Liver (tissue), 9 donors: ENCODE measurements around the gene SLC26A4. TPM values are rescaled to one million over a fixed set of nuclear protein-coding genes. Genes with fewer than 3 reads are reported as not detected.

Experiments used
- DNase-seq: peaks from one replicate; pipeline ENCODE4 v3.0.0-alpha.2; 2017; ENCODE audit warnings: low spot score
- H3K27ac ChIP-seq, 2 donors: one replicate each; pipeline ENCODE4 v1.7.0; 2013; ENCODE audit warnings: inconsistent platforms in 2 of 2, low read length in 2 of 2, control low read depth in 1 of 2, low read depth in 1 of 2, mild to moderate bottlenecking in 1 of 2
- H3K27me3 ChIP-seq, 4 donors: one replicate each; pipeline versions ENCODE4 v1.6.1 to v1.7.0; 2013; ENCODE audit warnings: low read length in 3 of 4, inconsistent platforms in 1 of 4, mild to moderate bottlenecking in 1 of 4, moderate library complexity in 1 of 4; ENCODE audit not compliant: control insufficient read depth in 4 of 4, insufficient read depth in 4 of 4
- H3K36me3 ChIP-seq, 4 donors: one replicate each; pipeline versions ENCODE4 v1.6.1 to v1.7.0; 2013; ENCODE audit warnings: low read length in 3 of 4, mild to moderate bottlenecking in 3 of 4, low read depth in 1 of 4, moderate library complexity in 1 of 4; ENCODE audit not compliant: control insufficient read depth in 4 of 4, insufficient read depth in 3 of 4
- H3K4me1 ChIP-seq, 4 donors: one replicate each; pipeline versions ENCODE4 v1.6.1 to v1.7.0; 2013; ENCODE audit warnings: low read length in 3 of 4, mild to moderate bottlenecking in 3 of 4, moderate library complexity in 1 of 4; ENCODE audit not compliant: control insufficient read depth in 4 of 4, insufficient read depth in 4 of 4
- H3K4me3 ChIP-seq, 3 donors: one replicate each; pipeline versions ENCODE4 v1.6.1 to v1.7.0; 2013; ENCODE audit warnings: low read length in 3 of 3, control low read depth in 1 of 3, low read depth in 1 of 3, mild to moderate bottlenecking in 1 of 3
- H3K9ac ChIP-seq, 2 donors: one replicate each; pipeline ENCODE4 v1.7.0; 2013; ENCODE audit warnings: low read length in 2 of 2, mild to moderate bottlenecking in 2 of 2, moderate library complexity in 2 of 2, control low read depth in 1 of 2, low read depth in 1 of 2
- H3K9me3 ChIP-seq, 4 donors: one replicate each; pipeline versions ENCODE4 v1.6.1 to v1.7.0; 2013; ENCODE audit warnings: low read length in 3 of 4; ENCODE audit not compliant: control insufficient read depth in 4 of 4
- ATF3 ChIP-seq: IDR thresholded peaks from 2 replicates; pipeline ENCODE4 v1.6.1; 2016; ENCODE audit warnings: antibody characterized with exemption
- CTCF ChIP-seq: fragments of 150-350 bp; IDR thresholded peaks from 2 replicates; pipeline ENCODE4 v1.5.1; 2017; ENCODE audit warnings: improper control_type of control experiment, low read depth, low read length; ENCODE audit not compliant: missing input control
- EGR1 ChIP-seq, 2 donors: IDR thresholded peaks; 2 replicates each; pipeline ENCODE4 v1.6.1; 2016 to 2018; ENCODE audit warnings: antibody characterized with exemption in 2 of 2, low read depth in 2 of 2
- FOXA1 ChIP-seq: IDR thresholded peaks from 2 replicates; pipeline ENCODE4 v1.6.1; 2016; ENCODE audit warnings: antibody characterized with exemption
- FOXA2 ChIP-seq: IDR thresholded peaks from 2 replicates; pipeline ENCODE4 v1.6.1; 2016; ENCODE audit warnings: antibody characterized with exemption
- GABPA ChIP-seq, 2 donors: IDR thresholded peaks in 1 of 2; conservative IDR thresholded peaks in 1 of 2; 2 replicates each; pipeline ENCODE4 v1.6.1; 2016; ENCODE audit warnings: antibody characterized with exemption in 2 of 2, mild to moderate bottlenecking in 1 of 2, moderate library complexity in 1 of 2
- HNF4A ChIP-seq, 2 donors: conservative IDR thresholded peaks; 2 replicates each; pipeline ENCODE4 v1.6.1; 2016; ENCODE audit warnings: antibody characterized with exemption in 2 of 2, mild to moderate bottlenecking in 2 of 2
- HNF4G ChIP-seq: IDR thresholded peaks from 2 replicates; pipeline ENCODE4 v1.6.1; 2016; ENCODE audit warnings: antibody characterized with exemption
- JUND ChIP-seq, 2 donors: IDR thresholded peaks; 2 replicates each; pipeline ENCODE4 v1.6.1; 2016; ENCODE audit warnings: antibody characterized with exemption in 2 of 2
- NR2F2 ChIP-seq: IDR thresholded peaks from 2 replicates; pipeline ENCODE4 v1.6.1; 2016; ENCODE audit warnings: antibody characterized with exemption
- RAD21 ChIP-seq, 2 donors: IDR thresholded peaks; 2 replicates each; pipeline ENCODE4 v1.6.1; 2016; ENCODE audit warnings: antibody characterized with exemption in 2 of 2, mild to moderate bottlenecking in 2 of 2
- REST ChIP-seq: IDR thresholded peaks from 2 replicates; pipeline ENCODE4 v1.6.1; 2016; ENCODE audit warnings: antibody characterized with exemption, mild to moderate bottlenecking
- RXRA ChIP-seq, 2 donors: IDR thresholded peaks; 2 replicates each; pipeline ENCODE4 v1.6.1; 2017 to 2018; ENCODE audit warnings: antibody characterized with exemption in 2 of 2, mild to moderate bottlenecking in 1 of 2
- SP1 ChIP-seq: IDR thresholded peaks from 2 replicates; pipeline ENCODE4 v1.6.1; 2018; ENCODE audit warnings: antibody characterized with exemption, mild to moderate bottlenecking
- TAF1 ChIP-seq: conservative IDR thresholded peaks from 2 replicates; pipeline ENCODE4 v1.6.1; 2016; ENCODE audit warnings: antibody characterized with exemption, mild to moderate bottlenecking
- YY1 ChIP-seq: IDR thresholded peaks from 2 replicates; pipeline ENCODE4 v1.6.1; 2016; ENCODE audit warnings: antibody characterized with exemption, mild to moderate bottlenecking
- WGBS: extraction: QIAGEN DNeasy Blood & Tissue Kit; methylation state at CpG from one replicate; pipeline ENCODE4 v1.1.7; 2013; 5-methylcytosine and 5-hydroxymethylcytosine counted together
- polyA plus RNA-seq, 2 donors: library from polyadenylated mRNA; stranded (reverse) in 1 of 2; unstranded in 1 of 2; fragments of 200-250 nt in 1 of 2; fragments of >200 nt in 1 of 2; fragmentation: Nextera tagmentation in 1 of 2; extraction: Ambion mirVana in 1 of 2; gene quantifications; one replicate each; pipeline versions ENCODE4 v1.2.1 to v1.2.3, GENCODE V29; 2013 to 2015
- total RNA-seq, 2 donors: library from RNA; depleted of rRNA; stranded (reverse); fragments of >200 nt; gene quantifications; one replicate each; pipeline ENCODE4 v1.2.3, GENCODE V29; 2014
- TF ChIP-seq, protein P1 (sequence below): IDR thresholded peaks from 2 replicates; pipeline ENCODE4 v1.6.1; 2016; ENCODE audit warnings: antibody characterized with exemption
- TF ChIP-seq, protein P2 (sequence below): IDR thresholded peaks from 2 replicates; pipeline ENCODE4 v1.6.1; 2016; ENCODE audit warnings: antibody characterized with exemption
- donor health status: healthy.
- donor health status: healthy.
- donor health status: healthy.
- donor health status: healthy.
- donor health status: healthy.

SLC26A4 gene
- total and polyA plus RNA-seq, 4 donors = 0.08 to 0.25 (median 0.19) TPM; not detected in 1

DNA sequence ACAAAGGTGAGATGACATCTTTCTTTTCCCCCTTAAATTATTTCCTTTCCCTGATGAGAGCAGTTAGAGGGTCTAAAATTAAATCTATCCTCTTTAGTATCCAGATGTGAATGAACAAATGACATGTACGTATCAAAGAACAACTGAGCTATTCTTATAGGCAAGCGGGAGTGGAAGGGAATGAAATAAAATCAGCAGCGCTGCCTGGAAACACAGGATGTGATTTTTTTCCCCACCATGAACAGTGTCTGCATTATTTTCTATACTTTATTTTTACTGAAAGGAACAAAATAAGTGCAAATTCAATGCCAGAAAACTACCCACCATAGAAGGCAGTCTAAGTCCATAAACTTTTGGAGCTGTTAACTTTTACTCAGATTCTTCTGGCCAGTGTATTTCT lies 40.6 kb downstream of the SLC26A4 start:
- no peak for TF ChIP-seq ATF3
- no peak for TF ChIP-seq YY1
- TF ChIP-seq REST = no peak
- TF ChIP-seq, protein P1, sequence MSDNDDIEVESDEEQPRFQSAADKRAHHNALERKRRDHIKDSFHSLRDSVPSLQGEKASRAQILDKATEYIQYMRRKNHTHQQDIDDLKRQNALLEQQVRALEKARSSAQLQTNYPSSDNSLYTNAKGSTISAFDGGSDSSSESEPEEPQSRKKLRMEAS = no peak
- no peak for TF ChIP-seq HNF4G
- TF ChIP-seq, protein P2, sequence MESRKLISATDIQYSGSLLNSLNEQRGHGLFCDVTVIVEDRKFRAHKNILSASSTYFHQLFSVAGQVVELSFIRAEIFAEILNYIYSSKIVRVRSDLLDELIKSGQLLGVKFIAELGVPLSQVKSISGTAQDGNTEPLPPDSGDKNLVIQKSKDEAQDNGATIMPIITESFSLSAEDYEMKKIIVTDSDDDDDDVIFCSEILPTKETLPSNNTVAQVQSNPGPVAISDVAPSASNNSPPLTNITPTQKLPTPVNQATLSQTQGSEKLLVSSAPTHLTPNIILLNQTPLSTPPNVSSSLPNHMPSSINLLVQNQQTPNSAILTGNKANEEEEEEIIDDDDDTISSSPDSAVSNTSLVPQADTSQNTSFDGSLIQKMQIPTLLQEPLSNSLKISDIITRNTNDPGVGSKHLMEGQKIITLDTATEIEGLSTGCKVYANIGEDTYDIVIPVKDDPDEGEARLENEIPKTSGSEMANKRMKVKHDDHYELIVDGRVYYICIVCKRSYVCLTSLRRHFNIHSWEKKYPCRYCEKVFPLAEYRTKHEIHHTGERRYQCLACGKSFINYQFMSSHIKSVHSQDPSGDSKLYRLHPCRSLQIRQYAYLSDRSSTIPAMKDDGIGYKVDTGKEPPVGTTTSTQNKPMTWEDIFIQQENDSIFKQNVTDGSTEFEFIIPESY = no peak
- TF ChIP-seq HNF4A (conservative IDR thresholded peaks at IDR 0.05) = no peak
- no peak for TF ChIP-seq FOXA1
- no peak for TF ChIP-seq RXRA (IDR thresholded peaks at IDR 0.05)
- TF ChIP-seq FOXA2 = no peak
- no peak for TF ChIP-seq EGR1 (IDR thresholded peaks at IDR 0.05; ENCODE audit: low read depth in 2 of 2)
- Histone ChIP-seq H3K4me1 (no peaks in the 10 kb centered on the region), H3K9ac (no peak overlapping the region), H3K27ac (no peak overlapping the region), H3K36me3 (no peaks in the 10 kb centered on the region), H3K9me3 (no peaks in the 10 kb centered on the region), H3K4me3 (no peak overlapping the region), H3K27me3 (peaks cover 0 to under 1% (median 0%) of the 10 kb centered on the region in 4 donors)
- 85% methylated on average over 3 of the region's 3 CpGs for WGBS
- DNase-seq = no peak

DNA sequence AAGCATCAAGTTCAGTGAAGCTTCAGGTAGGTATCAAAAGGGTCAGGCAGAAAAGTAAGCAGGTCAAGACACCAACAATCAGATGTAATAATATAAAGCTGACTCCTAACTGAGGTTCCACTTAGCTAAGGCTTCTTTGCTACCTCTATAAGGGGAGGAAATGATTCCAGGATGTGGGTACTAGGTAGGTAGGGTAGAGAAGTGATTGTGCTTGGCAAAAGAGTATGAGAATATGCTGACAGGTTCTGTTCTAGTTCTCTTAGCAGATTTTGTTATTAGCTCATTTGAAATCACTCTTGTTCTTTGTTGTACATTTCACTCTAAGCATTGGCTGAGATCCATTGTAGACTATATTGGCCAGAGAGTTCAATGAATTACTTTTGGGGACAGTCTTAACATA lies 42.6 kb downstream of the SLC26A4 start:
- Histone ChIP-seq H3K4me3 (no peak overlapping the region), H3K27ac (no peak overlapping the region), H3K9ac (no peak overlapping the region), H3K27me3 (peaks cover 0 to 2% (median 0%) of the 10 kb centered on the region in 4 donors), H3K36me3 (no peaks in the 10 kb centered on the region), H3K9me3 (no peaks in the 10 kb centered on the region), H3K4me1 (no peaks in the 10 kb centered on the region)
- DNase-seq = no peak
- TF ChIP-seq CTCF = no peak
- TF ChIP-seq EGR1 (IDR thresholded peaks at IDR 0.05; ENCODE audit: low read depth in 2 of 2) = no peak
- TF ChIP-seq JUND (IDR thresholded peaks at IDR 0.05) = no peak
- TF ChIP-seq REST = no peak
- no peak for TF ChIP-seq HNF4G
- TF ChIP-seq, protein P2 = no peak
- no peak for TF ChIP-seq RXRA (IDR thresholded peaks at IDR 0.05)
- TF ChIP-seq FOXA2 = no peak
- no peak for TF ChIP-seq TAF1
- TF ChIP-seq GABPA (IDR thresholded peaks at IDR 0.05 in 1 of 2, conservative IDR thresholded peaks at IDR 0.05 in 1 of 2) = no peak
- no peak for TF ChIP-seq NR2F2
- TF ChIP-seq, protein P1 = no peak
- no peak for TF ChIP-seq YY1
- no peak for TF ChIP-seq SP1
- no peak for TF ChIP-seq HNF4A (conservative IDR thresholded peaks at IDR 0.05)
- TF ChIP-seq FOXA1 = no peak
- no peak for TF ChIP-seq RAD21 (IDR thresholded peaks at IDR 0.05)
